ENCODE data around the gene RAB4A.
A peak's percentile ranks its signal among the peaks of the same experiment; 100 is the strongest.

The RAB4A gene, protein sequence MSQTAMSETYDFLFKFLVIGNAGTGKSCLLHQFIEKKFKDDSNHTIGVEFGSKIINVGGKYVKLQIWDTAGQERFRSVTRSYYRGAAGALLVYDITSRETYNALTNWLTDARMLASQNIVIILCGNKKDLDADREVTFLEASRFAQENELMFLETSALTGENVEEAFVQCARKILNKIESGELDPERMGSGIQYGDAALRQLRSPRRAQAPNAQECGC

GRCh38 chr1:229270547-229271447 lies at the start of gene RAB4A:
TSS of gene RAB4A (plus strand) at chr1:229271111. CDS start at chr1:229271340, 229 bp downstream.
- H3K4me3 ChIP-seq (ENCODE audit: low read depth, low read length), result peak within 1 kb of the TSS; percentile 78

- no peak overlapping the region for H3K4me3 ChIP-seq (ENCODE audit: low read depth, low read length)
These were observed 48.8 kb upstream of the RAB4A start for GRCh38 chr1:229222081-229222480.

DNA sequence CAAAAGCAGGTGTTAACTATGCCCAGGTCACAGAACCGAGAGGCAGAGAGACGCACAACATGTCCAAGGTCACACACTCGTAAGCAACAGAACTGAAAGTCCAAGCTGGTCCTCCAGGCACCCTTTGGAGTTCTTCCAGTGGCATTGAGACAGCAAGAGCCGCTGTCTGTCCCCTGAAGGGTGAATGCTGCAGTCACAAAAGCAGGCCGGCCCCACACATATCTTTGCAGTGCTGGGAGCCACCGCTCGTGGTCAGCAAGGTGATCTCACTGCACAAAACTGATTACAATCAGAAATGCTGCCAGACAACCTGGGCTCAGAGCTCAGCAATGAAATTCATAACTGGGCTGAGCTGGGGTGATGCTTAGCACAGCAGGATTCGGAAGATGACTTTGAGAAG lies 47.4 kb upstream of the RAB4A start:
- H3K4me3 ChIP-seq (ENCODE audit: low read depth, low read length), result no peak overlapping the region

GRCh38 chr1:229224308-229224707 lies 46.6 kb upstream of the RAB4A start:
- H3K4me3 ChIP-seq (ENCODE audit: low read depth, low read length), result no peak overlapping the region

- H3K4me3 ChIP-seq (ENCODE audit: low read depth, low read length), result no peak overlapping the region
These were observed 45.6 kb upstream of the RAB4A start for GRCh38 chr1:229225331-229225782.

DNA sequence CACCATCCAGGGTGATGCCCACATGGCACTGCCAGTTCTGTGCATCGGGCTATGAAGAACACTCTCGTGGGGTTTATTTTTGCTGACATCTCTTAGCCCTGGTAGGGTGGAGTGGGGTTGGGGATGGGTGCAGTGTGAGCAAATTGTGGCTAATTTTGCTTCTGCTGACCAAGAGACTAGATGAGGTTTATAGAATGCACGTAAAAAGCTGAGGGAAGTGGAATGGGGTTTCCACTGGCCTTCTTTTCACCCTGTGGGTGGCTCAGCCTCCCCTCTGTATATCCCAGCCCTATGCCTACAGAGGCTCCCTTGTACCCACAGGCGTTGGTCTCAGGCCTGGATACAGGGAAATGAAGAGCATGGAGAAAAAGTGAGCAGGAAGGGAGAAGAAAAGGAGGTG lies 44.1 kb upstream of the RAB4A start:
- no peak overlapping the region for H3K4me3 ChIP-seq (ENCODE audit: low read depth, low read length)

DNA sequence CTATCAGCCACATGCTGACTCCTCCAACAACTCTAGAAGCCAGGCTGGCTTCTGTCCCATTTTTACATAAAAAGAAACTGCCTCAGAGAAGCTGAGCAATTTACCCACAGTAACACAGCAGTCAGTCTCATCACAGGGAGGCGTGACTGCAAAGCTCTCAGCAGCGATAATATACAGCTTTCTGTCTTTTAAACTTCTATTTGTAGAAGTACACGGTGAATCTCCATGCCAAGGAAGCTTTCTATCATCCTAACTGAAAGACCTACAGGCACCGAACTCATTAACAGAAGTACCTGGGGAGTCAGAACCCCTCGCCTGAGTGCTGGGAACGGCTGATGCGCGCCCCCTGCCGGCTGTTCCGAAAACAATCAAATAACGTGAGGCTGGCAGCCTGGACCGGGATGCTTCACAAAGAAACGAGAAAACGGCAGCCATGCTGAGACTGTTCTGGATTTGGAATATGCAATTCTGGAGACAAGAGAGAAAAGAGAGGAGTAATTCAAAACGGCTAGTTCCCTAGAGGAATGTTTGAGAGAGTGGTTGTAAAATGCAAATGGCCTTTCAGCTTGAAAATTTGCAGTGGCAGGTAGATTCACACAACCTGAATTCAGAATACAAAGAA lies 43.5 kb upstream of the RAB4A start:
- H3K4me3 ChIP-seq (ENCODE audit: low read depth, low read length), result no peak overlapping the region

GRCh38 chr1:229228522-229228921 lies 42.4 kb upstream of the RAB4A start:
- no peak overlapping the region for H3K4me3 ChIP-seq (ENCODE audit: low read depth, low read length)

DNA sequence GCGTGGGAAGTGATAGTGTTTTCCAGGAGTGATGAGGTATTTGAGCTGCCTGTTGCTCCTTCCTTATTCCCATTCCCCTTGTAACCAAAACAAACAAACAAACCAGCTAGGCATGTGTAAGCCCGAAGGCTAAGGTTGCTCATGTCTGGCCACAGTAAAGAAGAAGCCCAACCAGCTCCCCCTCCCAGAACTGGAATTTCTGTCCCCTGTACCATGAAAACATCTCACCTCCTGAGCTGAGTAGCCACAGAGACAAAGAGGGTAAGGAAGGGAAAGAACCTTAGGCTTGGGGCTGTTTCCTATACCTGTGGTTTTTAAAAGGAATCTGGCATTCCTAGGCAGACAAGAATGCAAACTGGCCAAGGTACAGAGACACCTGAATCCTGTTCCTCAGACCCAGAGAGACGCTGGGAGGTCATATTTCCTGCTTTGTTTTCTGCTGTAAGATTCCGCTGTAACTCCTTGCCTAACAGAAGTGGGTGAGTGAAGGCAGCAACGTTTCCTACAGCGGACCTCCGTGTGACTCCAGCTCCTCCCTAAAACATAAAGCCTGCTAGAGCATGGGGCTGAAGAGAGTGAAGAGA lies 41.7 kb upstream of the RAB4A start:
- H3K4me3 ChIP-seq (ENCODE audit: low read depth, low read length), result no peak overlapping the region

DNA sequence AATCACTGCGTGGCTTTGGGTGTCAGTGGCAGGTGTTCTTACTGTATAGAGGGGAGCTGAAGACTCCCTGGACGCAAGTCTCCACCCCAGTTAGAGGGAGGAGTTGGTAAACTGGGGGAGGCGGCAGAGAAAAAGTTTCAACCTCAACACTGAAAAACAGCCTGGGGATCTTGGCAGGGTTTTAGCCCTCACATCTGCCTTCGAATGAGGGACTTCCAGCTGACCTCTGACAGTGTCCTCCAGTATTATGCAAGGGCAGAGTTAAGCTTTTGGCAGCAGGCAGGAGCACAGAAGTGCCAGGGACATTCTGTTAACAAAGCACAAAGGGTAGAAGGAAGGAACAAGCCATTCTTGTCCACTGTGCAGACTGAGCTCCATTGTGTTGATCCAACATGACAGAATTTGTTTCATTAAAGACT lies 41.2 kb upstream of the RAB4A start:
- H3K4me3 ChIP-seq (ENCODE audit: low read depth, low read length), result no peak overlapping the region

GRCh38 chr1:229230140-229230892 lies 40.6 kb upstream of the RAB4A start:
- no peak overlapping the region for H3K4me3 ChIP-seq (ENCODE audit: low read depth, low read length)

GRCh38 chr1:229230893-229231753 lies 39.8 kb upstream of the RAB4A start:
- H3K4me3 ChIP-seq (ENCODE audit: low read depth, low read length), result no peak overlapping the region

DNA sequence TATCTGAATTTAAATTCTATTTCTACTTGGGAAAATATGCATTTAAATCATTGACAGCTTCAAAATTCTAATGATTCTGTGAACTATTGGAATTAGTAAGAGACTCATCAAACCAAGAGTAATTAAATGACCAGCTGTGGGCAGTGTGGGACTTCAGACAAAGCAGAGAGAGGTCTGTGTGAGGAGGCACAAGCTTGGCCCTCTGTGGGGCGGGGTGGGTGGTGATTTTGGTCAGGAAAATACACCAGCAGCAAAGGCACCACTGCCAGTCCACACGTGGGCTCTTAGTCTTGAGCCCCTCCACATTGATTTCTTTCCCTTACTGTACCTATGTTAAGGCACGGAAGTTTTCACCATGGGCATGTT lies 39.2 kb upstream of the RAB4A start:
- no peak overlapping the region for H3K4me3 ChIP-seq (ENCODE audit: low read depth, low read length)

DNA sequence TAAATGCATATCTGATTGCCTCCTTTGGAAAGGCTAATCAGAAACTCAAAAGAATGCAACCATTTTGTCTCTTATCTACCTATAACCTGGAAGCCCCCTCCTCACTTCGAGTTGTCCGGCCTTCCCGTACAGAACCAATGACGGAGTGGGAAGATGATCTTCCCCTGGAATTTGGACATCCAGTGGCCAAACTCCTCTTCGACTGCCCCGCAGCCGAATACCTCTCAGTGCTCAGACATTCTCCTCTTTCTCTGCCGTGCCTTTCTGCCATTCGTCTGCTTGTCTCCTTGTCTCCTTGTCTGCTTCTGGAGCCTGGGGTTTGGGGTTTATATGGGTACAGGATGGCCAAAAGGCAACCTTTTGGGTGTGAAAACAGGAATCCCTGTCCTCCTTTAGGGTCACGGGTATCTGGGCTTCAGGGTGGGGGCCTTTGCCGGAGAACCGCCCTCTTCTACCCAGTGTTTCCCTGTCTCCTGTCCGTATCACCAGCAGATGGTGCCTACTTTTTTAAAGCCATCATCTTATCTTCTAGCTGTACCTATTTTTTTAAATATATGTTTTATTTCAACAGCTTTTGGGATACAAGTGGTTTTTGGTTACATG lies 35.9 kb upstream of the RAB4A start:
- no peak overlapping the region for H3K4me3 ChIP-seq (ENCODE audit: low read depth, low read length)

- H3K4me3 ChIP-seq (ENCODE audit: low read depth, low read length), result no peak overlapping the region
These were observed 33.6 kb upstream of the RAB4A start for GRCh38 chr1:229237320-229237719.

DNA sequence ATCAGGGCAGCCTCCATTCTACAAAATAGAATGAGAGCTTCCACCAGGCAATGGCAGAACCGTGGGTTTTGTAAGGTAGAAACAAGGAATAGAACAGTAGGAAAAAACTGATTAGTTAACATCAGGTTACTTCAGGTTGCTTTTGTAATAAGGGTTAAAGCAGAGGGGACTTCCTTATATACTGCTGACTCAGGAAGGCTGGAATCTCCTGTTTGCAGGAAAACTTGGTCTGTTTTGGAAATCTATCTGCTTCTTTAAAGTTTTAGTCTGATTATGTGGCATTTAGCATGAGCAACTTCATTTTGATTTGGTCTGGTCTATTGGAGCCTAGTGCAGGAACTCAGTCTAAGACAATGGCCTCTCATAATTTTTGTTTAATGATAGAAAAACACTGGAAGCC lies 32.7 kb upstream of the RAB4A start:
- H3K4me3 ChIP-seq (ENCODE audit: low read depth, low read length), result no peak overlapping the region

DNA sequence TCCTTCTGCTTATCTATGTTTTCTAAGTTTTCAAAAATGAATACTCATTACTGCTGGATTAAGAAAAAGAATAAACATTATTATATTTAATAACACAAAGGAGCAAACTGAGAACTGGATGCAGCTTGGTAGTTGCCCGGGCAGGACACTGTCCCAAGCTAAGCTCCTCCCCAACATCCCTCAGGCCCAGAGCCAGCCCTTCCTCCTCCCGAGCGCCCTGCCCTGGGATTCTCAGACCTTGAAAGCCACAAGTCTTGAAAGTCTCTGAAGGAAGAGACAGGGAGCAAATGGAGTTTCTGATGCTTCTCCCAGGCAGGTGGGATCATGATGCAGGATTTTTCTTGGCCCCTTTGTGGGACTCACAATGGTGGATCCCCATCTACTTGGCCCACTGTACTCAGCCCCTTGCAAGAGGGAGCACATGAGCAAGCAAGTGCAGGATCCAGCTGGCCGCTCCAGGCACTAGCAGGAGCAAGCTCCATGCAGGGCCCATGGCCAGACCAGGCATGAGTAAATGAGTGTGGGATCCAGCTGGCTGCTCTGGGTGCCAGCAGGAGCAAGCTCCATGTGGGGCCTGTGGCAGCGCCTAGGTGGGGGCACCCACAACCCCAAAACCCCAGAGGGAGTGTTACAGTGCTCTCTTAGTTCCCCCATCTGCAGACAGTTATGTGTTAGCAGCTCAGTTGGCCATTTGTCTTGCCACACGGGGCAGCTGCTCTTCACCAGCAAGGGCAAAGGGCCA lies 32.1 kb upstream of the RAB4A start:
- no peak overlapping the region for H3K4me3 ChIP-seq (ENCODE audit: low read depth, low read length)

- no peak overlapping the region for H3K4me3 ChIP-seq (ENCODE audit: low read depth, low read length)
These were observed 30.4 kb upstream of the RAB4A start for GRCh38 chr1:229240532-229240931.

- no peak overlapping the region for H3K4me3 ChIP-seq (ENCODE audit: low read depth, low read length)
These were observed 29.5 kb upstream of the RAB4A start for GRCh38 chr1:229241390-229241789.

All from iPS-11a (cell line).